Activated CD8-positive, alpha-beta T cell treated with anti-CD3 and anti-CD28 coated beads for 36 hours (primary cell): ENCODE results near the gene STK11. TPM values are rescaled to one million over a fixed set of nuclear protein-coding genes. Genes with fewer than 3 reads are reported as not detected.
"Not testable (repeated sequence)": the region's sequence is repeated elsewhere in the genome, so short reads cannot be mapped to it uniquely, and the experiment has no call there.

Experiments used
- ATAC-seq: fragments of 200-7000 bp; cut with Tn5 transposase; one replicate; pipeline ENCODE4 v1.10.0; 2021; ENCODE audit warnings: mild to moderate bottlenecking, moderate library complexity
- CTCF ChIA-PET: fragments of 350-600 bp; sonication (Branson Sonifier 250); formaldehyde crosslinking; loops from one replicate; lab custom pipeline; 2021; ENCODE audit warnings: antibody characterized with exemption; lab: Charles Lee
- POLR2A ChIA-PET: fragments of 350-600 bp; sonication (Branson Sonifier 250); formaldehyde crosslinking; loops from one replicate; lab custom pipeline; 2021; ENCODE audit warnings: antibody characterized with exemption; lab: Charles Lee
- DNase-seq: peaks from one replicate; pipeline ENCODE4 v3.0.0-alpha.2; 2020
- H3K27ac Mint-ChIP-seq: one replicate; pipeline ENCODE4 v1.8.0; 2021; ENCODE audit warnings: mild to moderate bottlenecking, mixed read lengths
- H3K27me3 Mint-ChIP-seq: one replicate; pipeline ENCODE4 v1.8.0; 2021; ENCODE audit warnings: mixed read lengths
- H3K36me3 Mint-ChIP-seq: one replicate; pipeline ENCODE4 v1.8.0; 2021; ENCODE audit warnings: low read depth, mixed read lengths
- H3K4me1 Mint-ChIP-seq: one replicate; pipeline ENCODE4 v1.8.0; 2021; ENCODE audit warnings: low read depth, mixed read lengths
- H3K4me3 Mint-ChIP-seq: one replicate; pipeline ENCODE4 v1.8.0; 2021; ENCODE audit warnings: mild to moderate bottlenecking, moderate library complexity, mixed read lengths
- H3K9me3 Mint-ChIP-seq: one replicate; pipeline ENCODE4 v1.8.0; 2021; ENCODE audit warnings: mixed read lengths
- CTCF ChIP-seq: fragments of 200-600 bp; IDR thresholded peaks from one replicate; pipeline ENCODE4 v1.8.0; 2022; ENCODE audit warnings: antibody characterized with exemption, mild to moderate bottlenecking
- intact Hi-C: fragments of 100-400 bp; cut with micrococcal nuclease; formaldehyde crosslinking; loops from one replicate; pipeline ENCODE4 v1.10.0; 2022
- total RNA-seq, 2 experiments: library from RNA; stranded (reverse); gene quantifications; one replicate each; pipeline ENCODE4 v1.2.3, GENCODE V29; 2021

The STK11 gene
- total RNA-seq, 2 experiments from 2014 or later, result 55.1 to 58.0 TPM

- Mint-ChIP-seq H3K27me3 (no peaks in the 10 kb centered on the region), H3K36me3 (peaks cover 13% of the 10 kb centered on the region), H3K9me3 (no peaks in the 10 kb centered on the region), H3K4me1 (peaks cover 20% of the 10 kb centered on the region), H3K4me3 (peak overlapping the region; percentile 97), H3K27ac (peak overlapping the region; percentile 79)
- DNase-seq, result no peak
- CTCF ChIA-PET, result no interaction called here
- POLR2A ChIA-PET, result interaction anchor here (1.0 kb wide), 1 partner anchor 1047 kb away, joined by 3 read pairs; no protein-coding TSS in a partner anchor
- ATAC-seq, result no peak
- no peak for TF ChIP-seq CTCF
- intact Hi-C loops, result no loop called here
Measured at GRCh38 chr19:1206150-1206863, 729 bp downstream of the STK11 start.

- peak; percentile 51 for DNase-seq
- POLR2A ChIA-PET, result interaction anchor here (1.0 kb wide), 1 partner anchor 1047 kb away, joined by 3 read pairs; no protein-coding TSS in a partner anchor
- no peak for ATAC-seq
- TF ChIP-seq CTCF, result no peak
- Mint-ChIP-seq H3K4me3 (peak overlapping the region; percentile 97), H3K27ac (peak overlapping the region; percentile 79), H3K36me3 (peaks cover 13% of the 10 kb centered on the region), H3K4me1 (peaks cover 24% of the 10 kb centered on the region), H3K9me3 (no peaks in the 10 kb centered on the region), H3K27me3 (no peaks in the 10 kb centered on the region)
- CTCF ChIA-PET, result no interaction called here
- intact Hi-C loops, result no loop called here
Measured at GRCh38 chr19:1206864-1207450, 1.4 kb downstream of the STK11 start.

GRCh38 chr19:1208830-1209229 lies 3.3 kb downstream of the STK11 start:
- DNase-seq, H3K27ac Mint-ChIP-seq, intact Hi-C loops, CTCF ChIA-PET, ATAC-seq, H3K27me3 Mint-ChIP-seq, H3K9me3 Mint-ChIP-seq: not testable (repeated sequence)
- peak overlapping the region; percentile 24 for H3K4me3 Mint-ChIP-seq
- POLR2A ChIA-PET, result interaction anchor here (1.7 kb wide), 1 partner anchor 12 kb away, joined by 4 read pairs; no protein-coding TSS in a partner anchor
- H3K36me3 Mint-ChIP-seq, result peaks cover 19% of the 10 kb centered on the region
- peaks cover 23% of the 10 kb centered on the region for H3K4me1 Mint-ChIP-seq

GRCh38 chr19:1210227-1210538 lies 4.6 kb downstream of the STK11 start:
- peaks cover 19% of the 10 kb centered on the region for H3K36me3 Mint-ChIP-seq
- peaks cover 24% of the 10 kb centered on the region for H3K4me1 Mint-ChIP-seq
- CTCF ChIA-PET, result interaction anchor here (0.9 kb wide), 2 partner anchors 13 to 34 kb away, joined by 3 read pairs; no protein-coding TSS in a partner anchor
- no peak overlapping the region for H3K4me3 Mint-ChIP-seq
- no peak for ATAC-seq
- no peak for DNase-seq
- H3K9me3 Mint-ChIP-seq, result no peaks in the 10 kb centered on the region
- intact Hi-C loops, result no loop called here
- H3K27me3 Mint-ChIP-seq, result no peaks in the 10 kb centered on the region
- TF ChIP-seq CTCF, result no peak
- H3K27ac Mint-ChIP-seq, result no peak overlapping the region
- POLR2A ChIA-PET, result interaction anchor here (0.7 to 1.7 kb wide), 2 partner anchors 11 to 26 kb away, joined by 4 read pairs; no protein-coding TSS in a partner anchor

GRCh38 chr19:1211494-1212234 lies 6.1 kb downstream of the STK11 start:
- ChIA-PET POLR2A (no interaction called here), CTCF (interaction anchor here (1.2 to 1.7 kb wide), 3 partner anchors 17 to 33 kb away, joined by 3 to 5 read pairs (median 4); no protein-coding TSS in a partner anchor)
- DNase-seq (no peak), ATAC-seq (no peak)
- Mint-ChIP-seq H3K36me3 (peaks cover 19% of the 10 kb centered on the region), H3K4me3 (no peak overlapping the region), H3K27ac (no peak overlapping the region), H3K27me3 (no peaks in the 10 kb centered on the region), H3K9me3 (no peaks in the 10 kb centered on the region), H3K4me1 (peaks cover 27% of the 10 kb centered on the region)
- no peak for TF ChIP-seq CTCF
- intact Hi-C loops, result no loop called here
